Measurements from ENCODE around the gene TFIP11.

Gene TFIP11

GRCh38 chr22:26447584-26448329 lies 64.5 kb downstream of the TFIP11 start:
- no peak for DNase-seq (ENCODE audit: low read depth)

GRCh38 chr22:26446808-26447515 lies 65.3 kb downstream of the TFIP11 start:
- no peak for DNase-seq (ENCODE audit: low read depth)

GRCh38 chr22:26445577-26446275 lies 66.5 kb downstream of the TFIP11 start:
- no peak for DNase-seq (ENCODE audit: low read depth)

GRCh38 chr22:26444777-26445176 lies 67.5 kb downstream of the TFIP11 start:
- no peak for DNase-seq (ENCODE audit: low read depth)

- no peak for DNase-seq (ENCODE audit: low read depth)
These were observed 68.2 kb downstream of the TFIP11 start for GRCh38 chr22:26443901-26444690.

- no peak for DNase-seq (ENCODE audit: low read depth)
These were observed 70.1 kb downstream of the TFIP11 start for GRCh38 chr22:26442086-26442756.

Measured in EH (cell line).